Liver (tissue), 9 donors: Measurements from ENCODE around the gene TMEM14A. TPM values are rescaled to one million over a fixed set of nuclear protein-coding genes. Genes with fewer than 3 reads are reported as not detected.
"Not testable (repeated sequence)": the region's sequence is repeated elsewhere in the genome, so short reads cannot be mapped to it uniquely, and the experiment has no call there.

Source experiments
- DNase-seq: peaks from one replicate; pipeline ENCODE4 v3.0.0-alpha.2; 2017; ENCODE audit warnings: low spot score
- H3K27ac ChIP-seq, 2 donors: one replicate each; pipeline ENCODE4 v1.7.0; 2013; ENCODE audit warnings: inconsistent platforms in 2 of 2, low read length in 2 of 2, control low read depth in 1 of 2, low read depth in 1 of 2, mild to moderate bottlenecking in 1 of 2
- H3K27me3 ChIP-seq, 4 donors: one replicate each; pipeline versions ENCODE4 v1.6.1 to v1.7.0; 2013; ENCODE audit warnings: low read length in 3 of 4, inconsistent platforms in 1 of 4, mild to moderate bottlenecking in 1 of 4, moderate library complexity in 1 of 4; ENCODE audit not compliant: control insufficient read depth in 4 of 4, insufficient read depth in 4 of 4
- H3K36me3 ChIP-seq, 4 donors: one replicate each; pipeline versions ENCODE4 v1.6.1 to v1.7.0; 2013; ENCODE audit warnings: low read length in 3 of 4, mild to moderate bottlenecking in 3 of 4, low read depth in 1 of 4, moderate library complexity in 1 of 4; ENCODE audit not compliant: control insufficient read depth in 4 of 4, insufficient read depth in 3 of 4
- H3K4me1 ChIP-seq, 4 donors: one replicate each; pipeline versions ENCODE4 v1.6.1 to v1.7.0; 2013; ENCODE audit warnings: low read length in 3 of 4, mild to moderate bottlenecking in 3 of 4, moderate library complexity in 1 of 4; ENCODE audit not compliant: control insufficient read depth in 4 of 4, insufficient read depth in 4 of 4
- H3K4me3 ChIP-seq, 3 donors: one replicate each; pipeline versions ENCODE4 v1.6.1 to v1.7.0; 2013; ENCODE audit warnings: low read length in 3 of 3, control low read depth in 1 of 3, low read depth in 1 of 3, mild to moderate bottlenecking in 1 of 3
- H3K9ac ChIP-seq, 2 donors: one replicate each; pipeline ENCODE4 v1.7.0; 2013; ENCODE audit warnings: low read length in 2 of 2, mild to moderate bottlenecking in 2 of 2, moderate library complexity in 2 of 2, control low read depth in 1 of 2, low read depth in 1 of 2
- H3K9me3 ChIP-seq, 4 donors: one replicate each; pipeline versions ENCODE4 v1.6.1 to v1.7.0; 2013; ENCODE audit warnings: low read length in 3 of 4; ENCODE audit not compliant: control insufficient read depth in 4 of 4
- EGR1 ChIP-seq, 2 donors: IDR thresholded peaks; 2 replicates each; pipeline ENCODE4 v1.6.1; 2016 to 2018; ENCODE audit warnings: antibody characterized with exemption in 2 of 2, low read depth in 2 of 2
- FOXA1 ChIP-seq: IDR thresholded peaks from 2 replicates; pipeline ENCODE4 v1.6.1; 2016; ENCODE audit warnings: antibody characterized with exemption
- FOXA2 ChIP-seq: IDR thresholded peaks from 2 replicates; pipeline ENCODE4 v1.6.1; 2016; ENCODE audit warnings: antibody characterized with exemption
- HNF4A ChIP-seq, 2 donors: conservative IDR thresholded peaks; 2 replicates each; pipeline ENCODE4 v1.6.1; 2016; ENCODE audit warnings: antibody characterized with exemption in 2 of 2, mild to moderate bottlenecking in 2 of 2
- HNF4G ChIP-seq: IDR thresholded peaks from 2 replicates; pipeline ENCODE4 v1.6.1; 2016; ENCODE audit warnings: antibody characterized with exemption
- JUND ChIP-seq, 2 donors: IDR thresholded peaks; 2 replicates each; pipeline ENCODE4 v1.6.1; 2016; ENCODE audit warnings: antibody characterized with exemption in 2 of 2
- NR2F2 ChIP-seq: IDR thresholded peaks from 2 replicates; pipeline ENCODE4 v1.6.1; 2016; ENCODE audit warnings: antibody characterized with exemption
- RXRA ChIP-seq, 2 donors: IDR thresholded peaks; 2 replicates each; pipeline ENCODE4 v1.6.1; 2017 to 2018; ENCODE audit warnings: antibody characterized with exemption in 2 of 2, mild to moderate bottlenecking in 1 of 2
- SP1 ChIP-seq: IDR thresholded peaks from 2 replicates; pipeline ENCODE4 v1.6.1; 2018; ENCODE audit warnings: antibody characterized with exemption, mild to moderate bottlenecking
- TAF1 ChIP-seq: conservative IDR thresholded peaks from 2 replicates; pipeline ENCODE4 v1.6.1; 2016; ENCODE audit warnings: antibody characterized with exemption, mild to moderate bottlenecking
- YY1 ChIP-seq: IDR thresholded peaks from 2 replicates; pipeline ENCODE4 v1.6.1; 2016; ENCODE audit warnings: antibody characterized with exemption, mild to moderate bottlenecking
- WGBS: extraction: QIAGEN DNeasy Blood & Tissue Kit; methylation state at CpG from one replicate; pipeline ENCODE4 v1.1.7; 2013; 5-methylcytosine and 5-hydroxymethylcytosine counted together
- polyA plus RNA-seq, 2 donors: library from polyadenylated mRNA; stranded (reverse) in 1 of 2; unstranded in 1 of 2; fragments of 200-250 nt in 1 of 2; fragments of >200 nt in 1 of 2; fragmentation: Nextera tagmentation in 1 of 2; extraction: Ambion mirVana in 1 of 2; gene quantifications; one replicate each; pipeline versions ENCODE4 v1.2.1 to v1.2.3, GENCODE V29; 2013 to 2015
- total RNA-seq, 2 donors: library from RNA; depleted of rRNA; stranded (reverse); fragments of >200 nt; gene quantifications; one replicate each; pipeline ENCODE4 v1.2.3, GENCODE V29; 2014
- TF ChIP-seq, protein P1 (sequence below): IDR thresholded peaks from 2 replicates; pipeline ENCODE4 v1.6.1; 2016; ENCODE audit warnings: antibody characterized with exemption
- TF ChIP-seq, protein P2 (sequence below): IDR thresholded peaks from 2 replicates; pipeline ENCODE4 v1.6.1; 2016; ENCODE audit warnings: antibody characterized with exemption
- TF ChIP-seq, protein P3 (sequence below): IDR thresholded peaks from 2 replicates; pipeline ENCODE4 v1.6.1; 2016; ENCODE audit warnings: antibody characterized with exemption, mild to moderate bottlenecking
- TF ChIP-seq, protein P4 (sequence below): fragments of 150-350 bp; IDR thresholded peaks from 2 replicates; pipeline ENCODE4 v1.5.1; 2017; ENCODE audit warnings: improper control_type of control experiment, low read depth, low read length; ENCODE audit not compliant: missing input control
- donor health status: healthy.
- donor health status: healthy.
- donor health status: healthy.
- donor health status: healthy.
- donor health status: healthy.

The TMEM14A gene
- total and polyA plus RNA-seq, 4 donors: 15.6 to 63.6 (median 22.9) TPM

DNA sequence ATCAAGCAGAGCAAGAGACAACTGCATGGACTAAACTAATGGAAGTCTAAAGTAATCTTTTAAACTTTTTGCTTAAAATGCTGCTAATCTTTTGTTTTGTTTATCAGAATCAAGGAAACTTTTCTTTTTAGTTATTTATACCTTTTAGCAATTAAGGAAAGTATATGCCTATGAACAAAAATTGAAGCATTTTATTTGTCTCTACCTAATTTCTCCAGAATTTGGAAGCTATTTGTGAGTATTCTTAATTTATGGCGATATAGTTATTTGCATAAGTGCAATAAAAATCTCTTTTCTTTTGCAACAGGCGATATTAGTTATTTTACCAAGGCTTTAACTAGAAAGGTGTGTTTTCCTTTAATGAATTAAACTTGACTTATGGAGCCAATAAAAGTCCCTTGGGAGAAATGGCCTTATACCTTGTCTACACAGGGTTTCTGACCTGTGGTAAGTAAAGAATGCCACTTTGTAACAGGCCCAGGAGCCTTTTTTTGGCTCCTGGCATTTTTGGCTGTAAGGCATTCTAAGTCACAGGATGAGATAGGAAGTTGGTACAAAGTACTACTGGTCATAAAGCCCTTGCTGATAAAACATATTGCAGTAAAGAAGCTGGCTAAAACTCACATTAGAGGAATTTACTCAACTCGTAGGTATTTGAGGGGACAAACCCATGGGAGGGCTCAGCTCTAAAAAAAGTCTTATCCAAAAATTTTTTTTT is 37.2 kb downstream of the TMEM14A start:
- Histone ChIP-seq H3K27me3 (no peaks in the 10 kb centered on the region), H3K9ac (no peak overlapping the region), H3K4me1 (peaks cover 0 to 5% (median 2%) of the 10 kb centered on the region in 4 donors), H3K36me3 (no peaks in the 10 kb centered on the region), H3K27ac (no peak overlapping the region), H3K9me3 (no peaks in the 10 kb centered on the region), H3K4me3 (no peak overlapping the region)
- no peak for TF ChIP-seq FOXA1
- peak in 1 of 2 donors; percentile 26 for TF ChIP-seq RXRA (IDR thresholded peaks at IDR 0.05)
- peak; percentile 43 to 52 for TF ChIP-seq HNF4A (conservative IDR thresholded peaks at IDR 0.05)
- no peak for DNase-seq
- WGBS: 70% methylated on average over 3 of the region's 3 CpGs

DNA sequence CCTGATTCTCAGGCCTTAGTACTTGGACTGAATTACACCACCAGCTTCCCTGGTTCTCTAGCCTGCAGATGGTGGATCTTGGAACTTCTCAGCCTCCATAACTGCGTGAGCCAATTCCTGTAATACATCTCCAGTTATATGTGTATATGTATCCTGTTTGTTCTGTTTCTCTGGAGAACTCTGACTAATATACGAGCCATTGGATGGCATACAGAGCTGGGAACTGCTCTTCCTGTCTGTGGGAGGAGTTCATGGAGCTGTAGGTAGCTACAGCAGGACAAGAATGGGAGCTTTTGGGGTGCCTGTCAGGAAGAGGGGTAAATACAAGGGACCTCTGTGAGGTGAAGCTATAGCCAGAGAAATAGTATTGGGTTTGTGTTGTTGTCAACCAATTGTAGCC is 41.2 kb downstream of the TMEM14A start:
- H3K27me3 ChIP-seq: no peaks in the 10 kb centered on the region
- no peak for TF ChIP-seq NR2F2
- TF ChIP-seq HNF4A (conservative IDR thresholded peaks at IDR 0.05): no peak
- no peak for TF ChIP-seq YY1
- no peak for TF ChIP-seq SP1
- TF ChIP-seq, protein P1, sequence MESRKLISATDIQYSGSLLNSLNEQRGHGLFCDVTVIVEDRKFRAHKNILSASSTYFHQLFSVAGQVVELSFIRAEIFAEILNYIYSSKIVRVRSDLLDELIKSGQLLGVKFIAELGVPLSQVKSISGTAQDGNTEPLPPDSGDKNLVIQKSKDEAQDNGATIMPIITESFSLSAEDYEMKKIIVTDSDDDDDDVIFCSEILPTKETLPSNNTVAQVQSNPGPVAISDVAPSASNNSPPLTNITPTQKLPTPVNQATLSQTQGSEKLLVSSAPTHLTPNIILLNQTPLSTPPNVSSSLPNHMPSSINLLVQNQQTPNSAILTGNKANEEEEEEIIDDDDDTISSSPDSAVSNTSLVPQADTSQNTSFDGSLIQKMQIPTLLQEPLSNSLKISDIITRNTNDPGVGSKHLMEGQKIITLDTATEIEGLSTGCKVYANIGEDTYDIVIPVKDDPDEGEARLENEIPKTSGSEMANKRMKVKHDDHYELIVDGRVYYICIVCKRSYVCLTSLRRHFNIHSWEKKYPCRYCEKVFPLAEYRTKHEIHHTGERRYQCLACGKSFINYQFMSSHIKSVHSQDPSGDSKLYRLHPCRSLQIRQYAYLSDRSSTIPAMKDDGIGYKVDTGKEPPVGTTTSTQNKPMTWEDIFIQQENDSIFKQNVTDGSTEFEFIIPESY: no peak
- TF ChIP-seq FOXA1: no peak
- TF ChIP-seq HNF4G: no peak
- TF ChIP-seq TAF1: no peak
- no peaks in the 10 kb centered on the region for H3K9me3 ChIP-seq
- 94% methylated on average over 2 of the region's 2 CpGs for WGBS
- no peak for DNase-seq
- H3K9ac ChIP-seq: no peak overlapping the region
- H3K36me3 ChIP-seq: no peaks in the 10 kb centered on the region
- peaks cover 0 to 5% (median 2%) of the 10 kb centered on the region in 4 donors for H3K4me1 ChIP-seq
- H3K27ac ChIP-seq: no peak overlapping the region
- no peak overlapping the region for H3K4me3 ChIP-seq

DNA sequence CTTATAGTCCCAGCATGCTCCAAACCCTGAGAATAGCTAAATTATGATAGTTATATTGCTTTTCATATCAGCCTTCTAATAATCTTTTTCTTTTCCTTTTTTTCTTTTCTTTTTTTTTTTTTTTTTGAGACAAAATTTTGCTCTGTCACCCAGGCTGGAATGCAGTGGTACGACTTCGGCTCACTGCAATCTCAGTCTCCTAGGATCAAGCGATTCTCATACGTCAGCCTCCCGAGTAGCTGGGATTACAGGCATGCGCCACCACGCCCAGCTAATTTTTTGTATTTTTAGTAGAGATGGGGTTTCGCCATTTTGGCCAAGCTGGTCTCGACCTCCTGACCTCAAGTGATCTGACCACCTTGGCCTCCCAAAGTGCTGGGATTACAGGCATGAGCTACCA is 43.8 kb downstream of the TMEM14A start:
- H3K36me3 ChIP-seq, H3K9me3 ChIP-seq, H3K27ac ChIP-seq, H3K4me1 ChIP-seq, DNase-seq, H3K4me3 ChIP-seq, H3K9ac ChIP-seq, H3K27me3 ChIP-seq: not testable (repeated sequence)
- WGBS: 96% methylated on average over 9 of the region's 9 CpGs

DNA sequence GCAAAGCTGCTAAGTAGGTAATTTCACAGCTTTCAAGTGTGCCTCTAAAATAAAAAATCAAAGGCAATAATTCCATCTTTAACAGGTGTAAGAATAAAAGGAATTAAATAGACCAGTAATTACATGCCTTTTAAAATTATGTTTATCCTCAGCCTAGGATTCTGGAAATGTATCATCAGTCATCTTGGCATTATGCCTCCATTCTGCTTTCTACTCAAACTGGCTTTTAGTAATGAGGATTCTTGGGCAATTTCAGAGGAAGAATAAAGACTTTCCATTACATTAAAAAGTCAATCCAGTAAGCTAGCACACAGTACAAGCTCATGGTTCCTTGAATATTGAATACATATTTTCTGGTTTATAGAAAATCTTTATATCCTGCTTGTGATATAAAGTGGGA is 47.6 kb downstream of the TMEM14A start:
- no peak for DNase-seq
- no peak overlapping the region for H3K27ac ChIP-seq
- peaks cover 0 to 4% (median 1%) of the 10 kb centered on the region in 4 donors for H3K4me1 ChIP-seq
- no peak overlapping the region for H3K9ac ChIP-seq
- H3K27me3 ChIP-seq: no peaks in the 10 kb centered on the region
- no peaks in the 10 kb centered on the region for H3K36me3 ChIP-seq
- H3K9me3 ChIP-seq: no peaks in the 10 kb centered on the region
- no peak overlapping the region for H3K4me3 ChIP-seq
- TF ChIP-seq HNF4A (conservative IDR thresholded peaks at IDR 0.05): no peak
- no peak for TF ChIP-seq JUND (IDR thresholded peaks at IDR 0.05)
- no peak for TF ChIP-seq TAF1
- TF ChIP-seq, protein P2, sequence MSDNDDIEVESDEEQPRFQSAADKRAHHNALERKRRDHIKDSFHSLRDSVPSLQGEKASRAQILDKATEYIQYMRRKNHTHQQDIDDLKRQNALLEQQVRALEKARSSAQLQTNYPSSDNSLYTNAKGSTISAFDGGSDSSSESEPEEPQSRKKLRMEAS: no peak
- TF ChIP-seq, protein P3, sequence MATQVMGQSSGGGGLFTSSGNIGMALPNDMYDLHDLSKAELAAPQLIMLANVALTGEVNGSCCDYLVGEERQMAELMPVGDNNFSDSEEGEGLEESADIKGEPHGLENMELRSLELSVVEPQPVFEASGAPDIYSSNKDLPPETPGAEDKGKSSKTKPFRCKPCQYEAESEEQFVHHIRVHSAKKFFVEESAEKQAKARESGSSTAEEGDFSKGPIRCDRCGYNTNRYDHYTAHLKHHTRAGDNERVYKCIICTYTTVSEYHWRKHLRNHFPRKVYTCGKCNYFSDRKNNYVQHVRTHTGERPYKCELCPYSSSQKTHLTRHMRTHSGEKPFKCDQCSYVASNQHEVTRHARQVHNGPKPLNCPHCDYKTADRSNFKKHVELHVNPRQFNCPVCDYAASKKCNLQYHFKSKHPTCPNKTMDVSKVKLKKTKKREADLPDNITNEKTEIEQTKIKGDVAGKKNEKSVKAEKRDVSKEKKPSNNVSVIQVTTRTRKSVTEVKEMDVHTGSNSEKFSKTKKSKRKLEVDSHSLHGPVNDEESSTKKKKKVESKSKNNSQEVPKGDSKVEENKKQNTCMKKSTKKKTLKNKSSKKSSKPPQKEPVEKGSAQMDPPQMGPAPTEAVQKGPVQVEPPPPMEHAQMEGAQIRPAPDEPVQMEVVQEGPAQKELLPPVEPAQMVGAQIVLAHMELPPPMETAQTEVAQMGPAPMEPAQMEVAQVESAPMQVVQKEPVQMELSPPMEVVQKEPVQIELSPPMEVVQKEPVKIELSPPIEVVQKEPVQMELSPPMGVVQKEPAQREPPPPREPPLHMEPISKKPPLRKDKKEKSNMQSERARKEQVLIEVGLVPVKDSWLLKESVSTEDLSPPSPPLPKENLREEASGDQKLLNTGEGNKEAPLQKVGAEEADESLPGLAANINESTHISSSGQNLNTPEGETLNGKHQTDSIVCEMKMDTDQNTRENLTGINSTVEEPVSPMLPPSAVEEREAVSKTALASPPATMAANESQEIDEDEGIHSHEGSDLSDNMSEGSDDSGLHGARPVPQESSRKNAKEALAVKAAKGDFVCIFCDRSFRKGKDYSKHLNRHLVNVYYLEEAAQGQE: no peak
- no peak for TF ChIP-seq FOXA2
- no peak for TF ChIP-seq HNF4G
- TF ChIP-seq, protein P4, sequence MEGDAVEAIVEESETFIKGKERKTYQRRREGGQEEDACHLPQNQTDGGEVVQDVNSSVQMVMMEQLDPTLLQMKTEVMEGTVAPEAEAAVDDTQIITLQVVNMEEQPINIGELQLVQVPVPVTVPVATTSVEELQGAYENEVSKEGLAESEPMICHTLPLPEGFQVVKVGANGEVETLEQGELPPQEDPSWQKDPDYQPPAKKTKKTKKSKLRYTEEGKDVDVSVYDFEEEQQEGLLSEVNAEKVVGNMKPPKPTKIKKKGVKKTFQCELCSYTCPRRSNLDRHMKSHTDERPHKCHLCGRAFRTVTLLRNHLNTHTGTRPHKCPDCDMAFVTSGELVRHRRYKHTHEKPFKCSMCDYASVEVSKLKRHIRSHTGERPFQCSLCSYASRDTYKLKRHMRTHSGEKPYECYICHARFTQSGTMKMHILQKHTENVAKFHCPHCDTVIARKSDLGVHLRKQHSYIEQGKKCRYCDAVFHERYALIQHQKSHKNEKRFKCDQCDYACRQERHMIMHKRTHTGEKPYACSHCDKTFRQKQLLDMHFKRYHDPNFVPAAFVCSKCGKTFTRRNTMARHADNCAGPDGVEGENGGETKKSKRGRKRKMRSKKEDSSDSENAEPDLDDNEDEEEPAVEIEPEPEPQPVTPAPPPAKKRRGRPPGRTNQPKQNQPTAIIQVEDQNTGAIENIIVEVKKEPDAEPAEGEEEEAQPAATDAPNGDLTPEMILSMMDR: no peak
- TF ChIP-seq EGR1 (IDR thresholded peaks at IDR 0.05; ENCODE audit: low read depth in 2 of 2): no peak
- TF ChIP-seq YY1: no peak
